GM18867 (cell line): ENCODE data around the gene TRERF1.
A peak's percentile ranks its signal among the peaks of the same experiment; 100 is the strongest.

Source experiments
- ATAC-seq: cut with Tn5 transposase; IDR thresholded peaks from one replicate; pipeline ENCODE4 v1.9.1; 2021; ENCODE audit warnings: mild to moderate bottlenecking, moderate library complexity; ENCODE audit not compliant: unreplicated experiment

The TRERF1 gene

DNA sequence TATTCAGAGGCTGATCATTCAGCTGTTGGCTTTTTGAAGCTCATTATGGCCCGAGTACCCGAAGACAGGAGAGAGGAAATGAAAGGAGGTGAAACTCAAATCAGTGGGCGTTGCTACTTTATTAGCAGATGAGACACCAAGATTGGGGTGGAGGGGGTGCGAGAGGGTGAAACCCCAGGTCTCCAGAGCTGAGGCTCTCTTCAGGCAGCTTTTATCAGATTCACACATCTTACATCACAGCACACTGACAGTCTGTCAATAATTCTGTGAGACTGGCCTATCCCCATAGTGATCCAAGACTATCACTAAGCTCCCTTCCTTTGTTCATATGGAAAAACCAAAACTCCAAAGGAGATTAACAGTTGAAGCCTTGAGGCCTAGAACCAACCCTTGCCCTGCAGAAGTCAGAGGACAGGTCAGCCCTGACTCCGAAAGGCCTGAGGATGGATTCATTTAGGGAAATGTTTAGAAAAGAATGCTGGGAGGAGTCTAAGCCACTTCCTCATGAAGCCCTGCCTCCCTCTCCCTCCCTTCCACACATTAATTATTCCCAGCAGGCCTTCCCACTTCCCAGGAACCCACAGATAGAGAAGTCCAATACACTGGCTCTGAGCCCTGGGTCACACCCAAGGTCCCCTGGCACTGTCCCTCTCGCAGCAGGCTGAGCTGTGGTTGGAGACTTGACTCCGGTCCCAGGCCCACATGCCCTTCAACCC, 23.2 kb downstream of the TRERF1 start:
- no peak for ATAC-seq

GRCh38 chr6:42427871-42428270, 23.9 kb downstream of the TRERF1 start:
- ATAC-seq = no peak

DNA sequence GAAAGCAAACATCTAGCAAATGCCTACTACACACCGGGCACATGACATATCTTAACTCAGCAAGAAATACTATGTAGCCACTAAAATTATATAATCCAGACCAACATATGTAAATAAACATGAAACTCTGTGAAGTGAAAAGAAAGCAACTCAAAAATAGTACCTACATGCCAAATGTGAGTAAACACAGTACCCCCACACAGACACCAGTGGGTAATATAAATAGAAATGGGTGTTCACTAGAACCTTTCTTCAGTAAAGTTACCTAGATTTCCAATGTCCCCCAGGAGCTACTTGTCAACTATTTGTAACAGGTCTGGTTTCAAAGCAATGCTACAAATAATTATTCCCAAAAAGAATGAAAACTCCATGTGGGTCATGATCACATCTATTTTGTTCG, 25.5 kb downstream of the TRERF1 start:
- no peak for ATAC-seq

- ATAC-seq = no peak
Measured at GRCh38 chr6:42424906-42425474, 26.7 kb downstream of the TRERF1 start.

DNA sequence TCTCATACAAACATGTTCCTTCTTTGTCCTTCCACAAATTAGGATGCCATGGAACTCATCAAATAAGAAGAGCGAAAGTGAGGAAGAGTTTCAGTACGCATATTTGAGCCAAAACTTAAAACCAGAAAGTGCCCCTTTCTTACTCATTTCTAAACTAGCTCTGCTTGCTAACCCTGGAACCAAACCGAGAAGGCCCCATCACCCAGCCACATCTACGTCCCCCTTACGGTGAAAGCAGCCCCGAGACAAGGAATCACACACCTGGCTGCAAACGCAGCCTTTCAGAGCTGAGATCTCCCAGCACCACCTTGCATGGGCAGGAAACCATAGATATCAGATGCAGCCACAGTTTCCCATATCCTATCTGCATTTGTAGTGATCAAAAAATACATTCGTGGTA, 28.5 kb downstream of the TRERF1 start:
- ATAC-seq = no peak

GRCh38 chr6:42420741-42421140, 31.0 kb downstream of the TRERF1 start:
- no peak for ATAC-seq

DNA sequence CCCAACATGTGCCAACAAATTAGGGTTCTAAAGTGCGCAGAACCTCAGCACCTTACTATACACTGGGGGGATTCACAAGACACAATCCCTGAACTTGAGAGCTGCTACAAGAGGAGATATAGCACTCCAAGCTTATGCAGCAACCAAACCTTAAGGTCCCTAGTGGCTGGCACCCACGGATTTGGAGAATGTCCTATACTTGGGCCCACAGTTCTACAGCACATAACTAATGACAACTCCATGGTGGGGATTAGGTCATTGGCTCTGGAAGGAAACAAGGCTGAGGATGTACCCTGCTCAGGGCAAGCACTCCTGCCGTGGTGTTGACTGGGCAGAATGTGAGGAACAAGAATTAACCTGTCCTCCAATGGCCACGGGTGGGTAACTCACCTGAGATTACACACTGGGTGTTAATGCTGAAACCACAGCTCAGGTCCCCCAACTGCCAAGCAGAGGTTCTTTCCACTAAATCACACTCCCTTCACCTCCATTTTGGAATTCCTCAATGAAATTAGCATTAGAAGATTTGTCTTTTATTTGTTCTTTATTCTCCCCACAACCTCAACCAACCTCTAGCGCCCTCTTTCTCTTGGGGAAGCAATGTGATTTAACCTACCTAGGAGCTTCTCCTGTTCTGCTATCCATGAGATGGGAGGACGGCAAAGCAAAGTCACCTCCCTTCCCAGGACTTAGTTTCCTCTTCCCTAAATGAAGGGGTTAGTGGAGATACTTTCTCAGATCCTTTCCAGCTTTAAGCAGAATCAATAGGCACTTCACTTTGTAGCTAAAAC, 32.0 kb downstream of the TRERF1 start:
- no peak for ATAC-seq

- ATAC-seq = no peak
Measured at GRCh38 chr6:42418724-42419123, 33.0 kb downstream of the TRERF1 start.

GRCh38 chr6:42417641-42418112, 34.0 kb downstream of the TRERF1 start:
- no peak for ATAC-seq

- ATAC-seq = no peak
Measured at GRCh38 chr6:42411406-42411805, 40.3 kb downstream of the TRERF1 start.

DNA sequence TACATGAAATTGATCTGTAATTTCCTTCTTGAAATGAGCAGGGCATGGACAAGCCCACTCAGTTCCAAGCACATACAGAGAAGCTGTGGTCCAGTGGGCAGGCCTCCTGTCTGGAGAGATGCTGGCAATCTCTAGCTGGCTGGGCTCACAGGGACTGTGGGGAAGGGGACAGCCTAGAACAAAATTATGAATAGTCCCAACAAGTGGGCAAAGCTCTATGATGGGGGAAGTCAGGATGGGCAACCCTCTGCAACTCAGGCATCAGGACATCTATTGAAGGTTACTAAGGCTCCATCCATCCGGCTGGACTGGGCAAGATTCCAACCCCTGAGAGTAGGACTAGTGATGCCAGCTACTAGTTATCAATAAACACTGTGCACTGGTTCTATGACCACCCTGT, 40.9 kb downstream of the TRERF1 start:
- ATAC-seq = no peak

GRCh38 chr6:42409581-42409980, 42.1 kb downstream of the TRERF1 start:
- ATAC-seq = no peak

DNA sequence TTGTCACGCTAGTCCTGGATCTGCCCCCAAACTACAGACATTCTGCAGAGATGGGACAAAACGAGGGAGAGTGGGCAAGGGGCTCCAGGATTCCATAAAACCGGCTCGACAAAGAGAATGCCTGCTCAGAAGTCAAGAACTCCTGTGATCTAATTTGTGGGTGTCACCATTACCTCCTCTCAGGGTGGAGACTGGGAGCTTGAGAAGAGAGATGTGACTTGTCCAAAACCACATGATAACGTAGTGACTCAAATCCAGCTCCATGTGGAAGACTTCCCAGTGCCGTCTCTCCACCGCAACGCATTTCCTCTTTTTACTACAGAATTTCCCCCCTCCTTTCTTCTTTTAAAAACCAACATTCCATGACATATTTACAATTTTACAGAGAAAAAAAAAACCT, 44.3 kb downstream of the TRERF1 start:
- no peak for ATAC-seq

DNA sequence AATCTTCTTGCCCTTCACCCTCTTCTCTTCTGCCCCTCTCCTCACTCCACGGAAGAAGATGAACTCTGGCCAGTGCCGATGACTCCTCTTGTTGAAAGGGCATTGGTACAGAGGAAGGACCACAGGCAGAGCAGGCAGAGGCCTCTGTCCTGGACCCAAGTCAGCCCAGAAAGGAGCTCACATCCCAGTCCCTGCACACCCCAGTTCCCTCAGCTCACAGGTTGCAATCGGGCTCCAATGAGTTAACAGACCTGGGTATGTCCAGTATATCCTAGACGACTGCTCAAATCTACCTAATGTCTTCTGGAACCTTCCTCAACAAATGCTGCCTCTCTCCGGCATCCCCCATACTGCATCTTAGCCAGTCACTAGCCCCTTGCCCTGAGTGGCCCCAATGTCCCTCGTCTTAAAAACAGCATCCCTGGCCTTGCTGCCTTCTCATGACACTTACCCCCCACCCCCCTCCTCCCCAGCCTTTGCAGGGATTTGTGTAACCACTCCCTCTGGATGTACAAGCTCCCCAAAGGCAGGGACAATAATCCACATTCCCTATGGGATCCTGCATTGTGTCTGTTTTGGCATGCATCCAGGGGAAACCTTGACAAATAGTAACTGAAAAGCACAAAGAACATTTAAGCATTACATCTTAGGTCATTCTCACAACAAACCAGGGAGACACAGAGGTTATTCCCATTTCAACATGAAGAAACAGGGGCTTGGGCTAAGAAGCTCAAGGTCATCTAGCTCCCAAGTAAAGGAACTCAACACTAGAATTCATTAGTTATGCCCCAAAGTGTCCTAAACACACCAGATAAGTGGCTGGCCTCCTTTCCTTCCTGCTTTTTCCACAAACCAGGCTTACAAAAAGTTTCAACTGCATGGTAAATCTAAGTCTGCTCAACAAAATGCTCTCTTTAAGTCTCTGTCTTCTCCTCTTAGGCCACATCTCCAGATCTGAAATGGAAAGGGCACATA, 45.1 kb downstream of the TRERF1 start:
- ATAC-seq = no peak

- no peak for ATAC-seq
Measured at GRCh38 chr6:42405021-42405420, 46.7 kb downstream of the TRERF1 start.

DNA sequence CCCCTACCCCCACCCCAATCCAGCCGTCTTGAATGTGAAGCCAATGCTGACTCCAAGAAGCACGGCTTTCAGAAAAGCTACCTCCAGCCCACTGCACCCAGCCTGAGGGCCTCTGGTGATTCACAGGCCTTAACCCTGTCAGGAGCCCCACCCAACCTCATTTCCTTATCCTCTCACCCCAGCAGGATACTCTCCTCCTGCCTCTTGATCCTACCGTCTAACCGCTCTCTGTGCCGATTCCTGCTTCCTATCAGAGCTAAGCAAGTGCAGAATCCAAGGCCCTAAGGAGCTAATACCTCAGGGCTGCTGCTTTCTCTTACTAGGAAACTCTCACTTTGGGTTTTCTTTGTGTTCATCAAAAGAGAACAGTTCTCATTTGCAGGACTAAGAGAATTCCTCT, 47.2 kb downstream of the TRERF1 start:
- ATAC-seq = no peak

GRCh38 chr6:42403831-42404230, 47.9 kb downstream of the TRERF1 start:
- ATAC-seq = no peak

- no peak for ATAC-seq
Measured at GRCh38 chr6:42403421-42403820, 48.3 kb downstream of the TRERF1 start.

DNA sequence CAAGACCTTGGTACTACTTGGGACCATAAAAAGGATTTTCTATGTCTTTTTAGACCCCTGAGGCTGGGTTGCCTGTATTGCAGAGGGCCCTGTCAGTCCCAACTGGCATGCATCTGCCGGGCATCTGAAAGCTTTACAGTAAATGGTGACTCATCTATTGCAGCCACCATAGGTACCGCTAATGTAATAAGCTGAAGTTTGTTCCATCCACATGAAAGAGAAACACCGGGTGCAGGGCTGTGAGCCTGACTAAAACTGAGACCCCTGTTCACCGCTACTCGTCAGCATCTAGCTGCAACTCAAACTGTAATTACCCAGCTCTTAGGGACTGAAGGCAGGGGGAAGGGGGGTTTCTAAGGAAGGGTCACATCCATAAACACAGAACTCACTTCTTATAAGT, 49.5 kb downstream of the TRERF1 start:
- peak; percentile 76 for ATAC-seq

DNA sequence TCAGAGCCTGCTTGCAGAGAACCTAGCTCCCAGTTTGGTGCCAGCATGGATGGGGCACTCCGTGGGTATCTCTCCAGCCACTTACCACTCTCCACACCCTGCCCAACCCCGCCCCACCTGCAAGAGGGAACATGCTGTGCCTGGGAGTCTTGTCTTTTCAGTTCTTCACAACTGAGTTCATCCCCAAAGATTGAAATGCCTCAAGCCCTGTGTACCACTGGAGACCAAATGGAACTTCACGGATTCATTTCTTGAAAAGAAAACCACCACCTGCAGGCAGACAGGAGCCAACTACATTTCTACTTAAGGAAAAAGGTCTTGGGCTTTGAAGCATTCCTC, 50.1 kb downstream of the TRERF1 start:
- ATAC-seq = no peak
